Chondrocyte (in vitro differentiated cells): ENCODE measurements around the gene COTL1. TPM values are rescaled to one million over a fixed set of nuclear protein-coding genes. Genes with fewer than 3 reads are reported as not detected.

Experiments
- DNase-seq: peaks from one replicate; pipeline ENCODE4 v3.0.0; 2021; ENCODE audit warnings: mixed read lengths, low spot score
- H3K27ac Mint-ChIP-seq: one replicate; pipeline ENCODE4 v1.8.0; 2021; ENCODE audit warnings: mild to moderate bottlenecking, moderate library complexity, mixed read lengths; ENCODE audit not compliant: unreplicated experiment
- H3K27me3 Mint-ChIP-seq: 2 replicates; pipeline ENCODE4 v1.8.0; 2021; ENCODE audit warnings: low read depth, mixed read lengths
- H3K36me3 Mint-ChIP-seq: 2 replicates; pipeline ENCODE4 v1.8.0; 2021; ENCODE audit warnings: low read depth, mixed read lengths
- H3K4me1 Mint-ChIP-seq: 2 replicates; pipeline ENCODE4 v1.8.0; 2021; ENCODE audit warnings: low read depth, mild to moderate bottlenecking, mixed read lengths
- H3K4me3 Mint-ChIP-seq: one replicate; pipeline ENCODE4 v1.8.0; 2021; ENCODE audit warnings: mild to moderate bottlenecking, moderate library complexity, mixed read lengths; ENCODE audit not compliant: unreplicated experiment
- H3K9me3 Mint-ChIP-seq: 2 replicates; pipeline ENCODE4 v1.8.0; 2021; ENCODE audit warnings: low read depth, mixed read lengths
- CTCF ChIP-seq: fragments of 200-600 bp; sonication (generic); IDR thresholded peaks from 2 replicates; pipeline ENCODE4 v1.5.0; 2021; ENCODE audit warnings: antibody characterized with exemption, mild to moderate bottlenecking, moderate library complexity
- total RNA-seq: library from RNA; stranded (reverse); gene quantifications from 3 replicates; pipeline ENCODE4 v1.2.1, GENCODE V29; 2021

COTL1 gene
- total RNA-seq, 1 donor from 2014 or later: 52.8 TPM

- Mint-ChIP-seq H3K9me3 (no peaks in the 10 kb centered on the region), H3K4me3 (no peak overlapping the region), H3K4me1 (no peaks in the 10 kb centered on the region), H3K27ac (no peak overlapping the region), H3K36me3 (peaks cover 3% of the 10 kb centered on the region), H3K27me3 (no peaks in the 10 kb centered on the region)
- TF ChIP-seq CTCF: no peak
- DNase-seq: no peak
These were observed 42.0 kb downstream of the COTL1 start for GRCh38 chr16:84575914-84576313.

GRCh38 chr16:84574191-84574590 is 43.7 kb downstream of the COTL1 start:
- no peaks in the 10 kb centered on the region for H3K4me1 Mint-ChIP-seq
- peaks cover 8% of the 10 kb centered on the region for H3K36me3 Mint-ChIP-seq
- no peak overlapping the region for H3K4me3 Mint-ChIP-seq
- TF ChIP-seq CTCF: no peak
- peaks cover 9% of the 10 kb centered on the region for H3K9me3 Mint-ChIP-seq
- DNase-seq: no peak
- no peak overlapping the region for H3K27ac Mint-ChIP-seq
- H3K27me3 Mint-ChIP-seq: no peaks in the 10 kb centered on the region

GRCh38 chr16:84572096-84572495 is 45.8 kb downstream of the COTL1 start:
- no peak for TF ChIP-seq CTCF
- Mint-ChIP-seq H3K4me3 (no peak overlapping the region), H3K9me3 (peaks cover 12% of the 10 kb centered on the region), H3K4me1 (peaks cover 7% of the 10 kb centered on the region), H3K27ac (no peak overlapping the region), H3K36me3 (peaks cover 12% of the 10 kb centered on the region), H3K27me3 (no peaks in the 10 kb centered on the region)
- no peak for DNase-seq

- H3K4me1 Mint-ChIP-seq: peaks cover 7% of the 10 kb centered on the region
- no peak overlapping the region for H3K27ac Mint-ChIP-seq
These were observed 46.4 kb downstream of the COTL1 start for GRCh38 chr16:84571506-84571905.

GRCh38 chr16:84570739-84571403 is 47.0 kb downstream of the COTL1 start:
- H3K27ac Mint-ChIP-seq: no peak overlapping the region
- H3K4me3 Mint-ChIP-seq: no peak overlapping the region
- TF ChIP-seq CTCF: no peak
- no peaks in the 10 kb centered on the region for H3K27me3 Mint-ChIP-seq
- H3K36me3 Mint-ChIP-seq: peaks cover 16% of the 10 kb centered on the region
- H3K4me1 Mint-ChIP-seq: peaks cover 7% of the 10 kb centered on the region
- DNase-seq: no peak
- peaks cover 12% of the 10 kb centered on the region for H3K9me3 Mint-ChIP-seq

More at GRCh38 chr16:84571506-84571905, 46.4 kb downstream of the COTL1 start:
- no peak for TF ChIP-seq CTCF
- Mint-ChIP-seq H3K36me3 (peaks cover 13% of the 10 kb centered on the region), H3K27me3 (no peaks in the 10 kb centered on the region), H3K4me3 (no peak overlapping the region), H3K9me3 (peaks cover 12% of the 10 kb centered on the region)
- DNase-seq: no peak
